ENCODE measurements around the gene ATP10D. TPM values are rescaled to one million over a fixed set of nuclear protein-coding genes. Genes with fewer than 3 reads are reported as not detected.
"Not testable (repeated sequence)": the region's sequence is repeated elsewhere in the genome, so short reads cannot be mapped to it uniquely, and the experiment has no call there.

Gene ATP10D
- total RNA-seq, 1 experiment from 2014 or later, result 0.84 TPM

DNA sequence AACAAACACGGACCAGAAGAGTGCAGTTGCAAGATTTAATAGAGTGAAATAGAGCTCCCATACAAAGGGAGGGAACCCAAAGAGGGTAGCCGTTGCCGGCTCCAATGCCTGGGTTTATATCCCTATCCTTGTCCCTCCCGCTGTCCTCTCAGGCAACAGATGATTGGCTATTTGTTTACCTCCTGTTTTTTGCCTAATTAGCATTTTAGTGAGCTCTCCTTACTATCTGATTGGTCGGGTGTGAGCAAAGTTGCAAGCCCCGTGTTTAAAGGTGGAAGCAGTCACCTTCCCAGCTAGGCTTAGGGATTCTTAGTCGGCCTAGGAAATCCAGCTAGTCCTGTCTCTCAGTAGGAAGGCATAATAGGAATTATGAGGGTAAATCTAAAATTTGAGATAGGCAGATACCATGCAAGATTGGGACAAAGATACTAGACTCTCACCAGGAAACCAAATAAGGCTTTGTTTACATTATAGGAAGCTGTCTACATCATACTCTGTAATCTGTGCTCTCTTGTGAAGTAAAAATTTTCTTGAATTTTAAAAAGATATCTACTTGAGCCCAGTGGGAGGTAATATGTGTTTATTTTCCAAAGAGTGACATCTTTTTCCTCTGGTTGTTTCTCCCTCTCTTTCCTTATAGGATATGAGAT, 65.9 kb downstream of the ATP10D start:
- no peaks in the 10 kb centered on the region for H3K9me2 ChIP-seq (replicated peaks; ENCODE audit: low read length)
- H3F3A ChIP-seq (ENCODE audit: low read length, unreplicated experiment), result no peaks in the 10 kb centered on the region
- no peak overlapping the region for H3K27ac ChIP-seq (ENCODE audit: low read length)
- intact Hi-C loops (cut with micrococcal nuclease), result no loop called here
- no peak for TF ChIP-seq EZH2 (IDR thresholded peaks at IDR 0.05; ENCODE audit: low read length, unreplicated experiment)
- no peak for TF ChIP-seq EZH2phosphoT487 (IDR thresholded peaks at IDR 0.05; ENCODE audit: borderline replicate concordance, low read length)
- TF ChIP-seq, protein P1, sequence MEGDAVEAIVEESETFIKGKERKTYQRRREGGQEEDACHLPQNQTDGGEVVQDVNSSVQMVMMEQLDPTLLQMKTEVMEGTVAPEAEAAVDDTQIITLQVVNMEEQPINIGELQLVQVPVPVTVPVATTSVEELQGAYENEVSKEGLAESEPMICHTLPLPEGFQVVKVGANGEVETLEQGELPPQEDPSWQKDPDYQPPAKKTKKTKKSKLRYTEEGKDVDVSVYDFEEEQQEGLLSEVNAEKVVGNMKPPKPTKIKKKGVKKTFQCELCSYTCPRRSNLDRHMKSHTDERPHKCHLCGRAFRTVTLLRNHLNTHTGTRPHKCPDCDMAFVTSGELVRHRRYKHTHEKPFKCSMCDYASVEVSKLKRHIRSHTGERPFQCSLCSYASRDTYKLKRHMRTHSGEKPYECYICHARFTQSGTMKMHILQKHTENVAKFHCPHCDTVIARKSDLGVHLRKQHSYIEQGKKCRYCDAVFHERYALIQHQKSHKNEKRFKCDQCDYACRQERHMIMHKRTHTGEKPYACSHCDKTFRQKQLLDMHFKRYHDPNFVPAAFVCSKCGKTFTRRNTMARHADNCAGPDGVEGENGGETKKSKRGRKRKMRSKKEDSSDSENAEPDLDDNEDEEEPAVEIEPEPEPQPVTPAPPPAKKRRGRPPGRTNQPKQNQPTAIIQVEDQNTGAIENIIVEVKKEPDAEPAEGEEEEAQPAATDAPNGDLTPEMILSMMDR (conservative IDR thresholded peaks at IDR 0.05; ENCODE audit: low read depth, low read length), result no peak
- no peak overlapping the region for H3K4me2 ChIP-seq (ENCODE audit: low read length)
- H2AFZ ChIP-seq (ENCODE audit: low read length), result no peak overlapping the region
- H3K36me3 ChIP-seq (ENCODE audit: low read depth, low read length), result no peaks in the 10 kb centered on the region
- BruUV-seq (replicated peaks), result no TSS peak
- no peaks in the 10 kb centered on the region for H3K79me2 ChIP-seq (ENCODE audit: low read length)
- DNase-seq (no peak), ATAC-seq (no peak)
- no peaks in the 10 kb centered on the region for H3K27me3 ChIP-seq (ENCODE audit: low read length)
- H4K20me1 ChIP-seq (ENCODE audit: low read length), result no peaks in the 10 kb centered on the region
- CTCF ChIA-PET, result no interaction called here
- POLR2A ChIA-PET (ENCODE audit: unreplicated experiment), result no interaction called here
- H3K4me3 ChIP-seq (ENCODE audit: low read length), result no peak overlapping the region
- no peaks in the 10 kb centered on the region for H3K9me3 ChIP-seq (ENCODE audit: low read length)
- H3K4me1 ChIP-seq (ENCODE audit: insufficient read depth, low read length), result 0 out of 2 replicates have a peak, but pooled peaks cover 4% of the 10 kb centered on the region
- H3K9ac ChIP-seq (ENCODE audit: low read length), result no peak overlapping the region

DNA sequence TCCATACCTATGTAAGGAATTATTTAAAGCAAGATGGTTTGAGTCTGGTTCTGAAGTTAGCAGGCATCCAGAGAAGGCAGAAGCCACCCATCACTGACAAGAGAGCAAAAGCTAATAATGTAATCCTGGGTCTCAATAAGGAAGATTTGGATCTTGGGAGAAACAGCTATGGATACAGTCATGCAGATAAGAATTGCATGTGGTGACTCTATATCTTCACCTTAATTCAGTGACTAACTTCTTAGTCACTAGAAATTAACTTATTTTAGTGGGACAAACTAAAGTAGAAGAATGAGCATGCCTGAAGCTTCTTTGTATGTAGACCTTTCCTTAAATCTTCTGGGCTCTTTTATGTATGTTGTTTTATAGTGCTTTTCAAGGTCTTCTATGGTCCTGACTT, 66.6 kb downstream of the ATP10D start:
- Histone ChIP-seq H3K79me2 (ENCODE audit: low read length) (no peaks in the 10 kb centered on the region), H3K9me2 (replicated peaks; ENCODE audit: low read length) (no peaks in the 10 kb centered on the region), H3K36me3 (ENCODE audit: low read depth, low read length) (no peaks in the 10 kb centered on the region), H3K27ac (ENCODE audit: low read length) (no peak overlapping the region), H3F3A (ENCODE audit: low read length, unreplicated experiment) (no peaks in the 10 kb centered on the region), H3K4me3 (ENCODE audit: low read length) (no peak overlapping the region), H2AFZ (ENCODE audit: low read length) (no peak overlapping the region), H3K9ac (ENCODE audit: low read length) (no peak overlapping the region), H3K4me1 (ENCODE audit: insufficient read depth, low read length) (0 out of 2 replicates have a peak, but pooled peaks cover 4% of the 10 kb centered on the region), H3K9me3 (ENCODE audit: low read length) (no peaks in the 10 kb centered on the region), H4K20me1 (ENCODE audit: low read length) (no peaks in the 10 kb centered on the region), H3K4me2 (ENCODE audit: low read length) (no peak overlapping the region), H3K27me3 (ENCODE audit: low read length) (no peaks in the 10 kb centered on the region)
- POLR2A ChIA-PET (ENCODE audit: unreplicated experiment), result no interaction called here
- DNase-seq (peak; percentile 43), ATAC-seq (peak; percentile 29; the same call in 1 of the 2 replicates)
- intact Hi-C loops (cut with micrococcal nuclease), result no loop called here
- no TSS peak for BruUV-seq (replicated peaks)
- no peak for TF ChIP-seq EZH2phosphoT487 (IDR thresholded peaks at IDR 0.05; ENCODE audit: borderline replicate concordance, low read length)
- TF ChIP-seq EZH2 (IDR thresholded peaks at IDR 0.05; ENCODE audit: low read length, unreplicated experiment), result no peak
- TF ChIP-seq, protein P1 (conservative IDR thresholded peaks at IDR 0.05; ENCODE audit: low read depth, low read length), result no peak
- CTCF ChIA-PET, result no interaction called here

DNA sequence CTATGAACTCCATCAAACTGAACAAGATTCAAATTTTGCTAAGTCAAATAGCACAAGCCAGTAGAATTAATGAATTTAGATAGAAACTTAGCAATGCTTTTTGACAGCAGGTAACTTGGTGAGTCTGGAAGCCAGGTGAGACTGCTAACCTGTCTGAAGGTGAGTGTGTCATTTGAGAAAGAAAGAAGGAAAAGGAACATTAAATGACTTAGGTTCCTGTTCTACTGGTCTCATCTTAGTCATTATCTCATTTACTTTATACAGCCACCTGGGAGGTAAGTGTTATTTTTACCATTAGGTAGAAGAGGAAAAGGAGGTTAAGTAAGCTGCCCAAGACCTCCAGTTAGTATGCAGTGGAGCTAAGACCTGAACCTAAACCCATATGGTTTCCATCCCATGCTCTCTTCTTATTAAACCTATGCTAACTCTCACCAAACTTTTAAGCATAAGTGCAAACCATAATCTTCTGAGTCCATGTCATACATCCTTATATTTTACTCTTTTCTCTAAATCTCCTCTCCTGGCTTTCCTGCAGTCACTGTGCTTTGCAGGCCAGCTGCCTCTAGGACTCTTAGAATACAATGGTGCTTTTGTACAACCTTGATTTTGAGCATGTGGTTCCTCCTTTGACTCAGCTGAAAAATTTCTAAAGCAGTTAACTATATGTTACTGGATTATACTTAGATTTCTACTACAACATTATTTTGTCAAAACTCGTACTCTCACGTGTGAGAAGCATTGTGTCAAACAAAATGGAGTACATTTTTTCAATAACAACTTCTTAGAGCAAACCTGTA, 68.5 kb downstream of the ATP10D start:
- Histone ChIP-seq H3K9me2 (replicated peaks; ENCODE audit: low read length) (no peaks in the 10 kb centered on the region), H3K79me2 (ENCODE audit: low read length) (no peaks in the 10 kb centered on the region), H3K4me3 (ENCODE audit: low read length) (no peak overlapping the region), H3K9me3 (ENCODE audit: low read length) (no peaks in the 10 kb centered on the region), H3K27me3 (ENCODE audit: low read length) (no peaks in the 10 kb centered on the region), H3K9ac (ENCODE audit: low read length) (no peak overlapping the region), H4K20me1 (ENCODE audit: low read length) (no peaks in the 10 kb centered on the region), H3K4me2 (ENCODE audit: low read length) (no peak overlapping the region), H3K27ac (ENCODE audit: low read length) (no peak overlapping the region), H3K4me1 (ENCODE audit: insufficient read depth, low read length) (0 out of 2 replicates have a peak, but pooled peaks cover 4% of the 10 kb centered on the region), H2AFZ (ENCODE audit: low read length) (no peak overlapping the region), H3F3A (ENCODE audit: low read length, unreplicated experiment) (no peaks in the 10 kb centered on the region), H3K36me3 (ENCODE audit: low read depth, low read length) (no peaks in the 10 kb centered on the region)
- ATAC-seq (no peak), DNase-seq (peak; percentile 1)
- POLR2A ChIA-PET (ENCODE audit: unreplicated experiment), result no interaction called here
- intact Hi-C loops (cut with micrococcal nuclease), result no loop called here
- CTCF ChIA-PET, result no interaction called here
- no TSS peak for BruUV-seq (replicated peaks)
- TF ChIP-seq EZH2phosphoT487 (IDR thresholded peaks at IDR 0.05; ENCODE audit: borderline replicate concordance, low read length) (no peak), EZH2 (IDR thresholded peaks at IDR 0.05; ENCODE audit: low read length, unreplicated experiment) (no peak)
- TF ChIP-seq, protein P1 (conservative IDR thresholded peaks at IDR 0.05; ENCODE audit: low read depth, low read length), result no peak

DNA sequence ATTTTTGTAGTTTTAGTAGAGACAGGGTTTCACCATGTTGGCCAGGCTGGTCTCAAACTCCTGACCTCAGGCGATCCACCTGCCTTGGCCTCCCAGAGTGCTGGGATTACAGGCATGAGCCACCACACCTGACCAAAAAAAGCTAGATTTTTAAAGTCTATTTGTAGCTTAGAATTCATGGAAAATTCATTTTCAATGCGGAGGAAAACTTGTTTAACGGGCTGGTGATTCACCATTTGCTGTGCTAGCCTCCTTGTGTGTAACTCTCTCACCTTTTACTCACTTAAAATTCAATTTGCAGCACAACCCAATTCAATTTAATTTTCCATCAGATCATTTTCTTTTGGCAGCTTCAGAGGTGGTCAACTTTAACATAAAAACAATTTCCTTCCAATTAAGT, 70.8 kb downstream of the ATP10D start:
- H2AFZ ChIP-seq (ENCODE audit: low read length); intact Hi-C loops (cut with micrococcal nuclease); H3K9me3 ChIP-seq (ENCODE audit: low read length); H3K27ac ChIP-seq (ENCODE audit: low read length); H3K4me3 ChIP-seq (ENCODE audit: low read length); H3K79me2 ChIP-seq (ENCODE audit: low read length); H3K4me2 ChIP-seq (ENCODE audit: low read length); BruUV-seq (replicated peaks); POLR2A ChIA-PET (ENCODE audit: unreplicated experiment); H3F3A ChIP-seq (ENCODE audit: low read length, unreplicated experiment); H4K20me1 ChIP-seq (ENCODE audit: low read length); H3K36me3 ChIP-seq (ENCODE audit: low read depth, low read length); H3K27me3 ChIP-seq (ENCODE audit: low read length); H3K9ac ChIP-seq (ENCODE audit: low read length); ATAC-seq; H3K9me2 ChIP-seq (replicated peaks; ENCODE audit: low read length); H3K4me1 ChIP-seq (ENCODE audit: insufficient read depth, low read length); CTCF ChIA-PET: not testable (repeated sequence)
- DNase-seq, result peak; percentile 31
